IMR-90 (cell line): ENCODE data around the gene SF3B5. TPM values are rescaled to one million over a fixed set of nuclear protein-coding genes. Genes with fewer than 3 reads are reported as not detected.

Experiments
- ATAC-seq: fragments of 200-7000 bp; cut with Tn5 transposase; 2 replicates; pipeline ENCODE4 v1.9.1; 2020; ENCODE audit warnings: low read depth, mild to moderate bottlenecking, moderate library complexity
- BruUV-seq: library from RNA; stranded (reverse); fragments of 400-500 nt; replicated peaks from 2 replicates; lab custom pipeline; 2021; lab: Mats Ljungman, UMichigan
- CTCF ChIA-PET: fragments of 300-600 bp; formaldehyde crosslinking; extraction: SDS; loops from one replicate; lab custom pipeline; 2021; ENCODE audit warnings: antibody characterized with exemption; lab: Yijun Ruan, JAX
- POLR2A ChIA-PET: fragments of 300-600 bp; sonication (Branson Sonifier 250); formaldehyde crosslinking; loops from one replicate; lab custom pipeline; 2022; ENCODE audit warnings: antibody characterized with exemption; ENCODE audit not compliant: unreplicated experiment; lab: Charles Lee
- DNase-seq: peaks from one replicate; pipeline ENCODE4 v3.0.0; 2013
- H2AFZ ChIP-seq: replicated peaks from 2 replicates; pipeline ENCODE3; 2013; ENCODE audit warnings: low read length, mild to moderate bottlenecking; ENCODE audit not compliant: poor library complexity
- H2AK5ac ChIP-seq: 2 replicates; pipeline ENCODE4 v1.6.1; 2013; ENCODE audit warnings: low read depth, low read length, inconsistent platforms
- H2AK9ac ChIP-seq: replicated peaks from 2 replicates; pipeline ENCODE3; 2013; ENCODE audit warnings: mild to moderate bottlenecking, low read depth, low read length, moderate library complexity; ENCODE audit not compliant: poor library complexity
- H2BK120ac ChIP-seq: 2 replicates; pipeline ENCODE4 v1.6.1; 2013; ENCODE audit warnings: low read depth, low read length, inconsistent platforms
- H2BK15ac ChIP-seq: 3 replicates; pipeline ENCODE4 v1.6.1; 2013; ENCODE audit warnings: low read depth, low read length, inconsistent platforms
- H2BK20ac ChIP-seq: 2 replicates; pipeline ENCODE4 v1.6.1; 2013; ENCODE audit warnings: low read depth, mild to moderate bottlenecking, inconsistent platforms, low read length, moderate library complexity
- H2BK5ac ChIP-seq: 2 replicates; pipeline ENCODE4 v1.6.1; 2013; ENCODE audit warnings: mild to moderate bottlenecking, low read depth, low read length, inconsistent platforms; ENCODE audit not compliant: poor library complexity, severe bottlenecking
- H3K14ac ChIP-seq: replicated peaks from 2 replicates; pipeline ENCODE4 v1.6.1; 2013; ENCODE audit warnings: low read depth, low read length, inconsistent platforms
- H3K18ac ChIP-seq: 2 replicates; pipeline ENCODE4 v1.6.1; 2013; ENCODE audit warnings: low read depth, low read length, control low read depth
- H3K23ac ChIP-seq: 2 replicates; pipeline ENCODE4 v1.6.1; 2013; ENCODE audit warnings: low read depth, low read length, inconsistent platforms
- H3K27ac ChIP-seq: 2 replicates; pipeline ENCODE4 v1.5.1; 2013; ENCODE audit warnings: mild to moderate bottlenecking, control low read depth, low read length; ENCODE audit not compliant: insufficient read depth
- H3K27me3 ChIP-seq: 2 replicates; pipeline ENCODE4 v1.6.1; 2013; ENCODE audit warnings: low read length; ENCODE audit not compliant: control insufficient read depth, insufficient read depth
- H3K36me3 ChIP-seq: 2 replicates; pipeline ENCODE4 v1.6.1; 2013; ENCODE audit warnings: low read length, mixed read lengths; ENCODE audit not compliant: control insufficient read depth, insufficient read depth
- H3K4ac ChIP-seq: 2 replicates; pipeline ENCODE4 v1.6.1; 2013; ENCODE audit warnings: low read depth, low read length, inconsistent platforms
- H3K4me1 ChIP-seq: 2 replicates; pipeline ENCODE4 v1.6.1; 2013; ENCODE audit warnings: low read length, mixed read lengths; ENCODE audit not compliant: control insufficient read depth, insufficient read depth
- H3K4me2 ChIP-seq: 2 replicates; pipeline ENCODE4 v1.6.1; 2013; ENCODE audit warnings: low read depth, mild to moderate bottlenecking, control low read depth, low read length, moderate library complexity
- H3K4me3 ChIP-seq: 2 replicates; pipeline ENCODE4 v1.5.1; 2013; ENCODE audit warnings: low read depth, mild to moderate bottlenecking, control low read depth, low read length, moderate library complexity; ENCODE audit not compliant: insufficient read depth
- H3K56ac ChIP-seq: 2 replicates; pipeline ENCODE4 v1.6.1; 2013; ENCODE audit warnings: low read length, inconsistent platforms; ENCODE audit not compliant: insufficient read depth; ENCODE audit errors: extremely low read depth
- H3K79me1 ChIP-seq, 2 experiments: 2 replicates each; pipeline ENCODE4 v1.6.1; 2013; ENCODE audit warnings: low read length in 2 of 2, inconsistent platforms in 1 of 2, low read depth in 1 of 2
- H3K9ac ChIP-seq: 2 replicates; pipeline ENCODE4 v1.6.1; 2013; ENCODE audit warnings: low read depth, low read length, control low read depth
- H3K9me1 ChIP-seq: 2 replicates; pipeline ENCODE4 v1.6.1; 2013; ENCODE audit warnings: low read length, inconsistent platforms; ENCODE audit not compliant: insufficient read depth
- H3K9me3 ChIP-seq: 2 replicates; pipeline ENCODE4 v1.6.1; 2013; ENCODE audit warnings: low read length; ENCODE audit not compliant: control insufficient read depth, insufficient read depth
- H4K20me1 ChIP-seq: 2 replicates; pipeline ENCODE4 v1.6.1; 2013; ENCODE audit warnings: low read length, inconsistent platforms; ENCODE audit not compliant: insufficient read depth
- H4K5ac ChIP-seq: 2 replicates; pipeline ENCODE4 v1.6.1; 2013; ENCODE audit warnings: mild to moderate bottlenecking, low read depth, low read length, control low read depth
- H4K8ac ChIP-seq, 2 experiments: 2 replicates each; pipeline ENCODE4 v1.6.1; 2013; ENCODE audit warnings: low read depth in 2 of 2, low read length in 2 of 2, control low read depth in 1 of 2, inconsistent platforms in 1 of 2
- H4K91ac ChIP-seq: 2 replicates; pipeline ENCODE4 v1.6.1; 2013; ENCODE audit warnings: low read depth, low read length, inconsistent platforms; ENCODE audit not compliant: insufficient read depth
- BHLHE40 ChIP-seq: fragments of 150-350 bp; IDR thresholded peaks from 2 replicates; pipeline ENCODE4 v1.6.1; 2016; ENCODE audit warnings: mild to moderate bottlenecking, low read depth, low read length
- CEBPB ChIP-seq: IDR thresholded peaks from 2 replicates; pipeline ENCODE4 v1.6.1; 2012; ENCODE audit warnings: low read depth, low read length, improper control_type of control experiment
- CHD1 ChIP-seq: IDR thresholded peaks from 2 replicates; pipeline ENCODE4 v1.6.1; 2012; ENCODE audit warnings: low read depth, low read length, improper control_type of control experiment
- CTCF ChIP-seq: conservative IDR thresholded peaks from 2 replicates; pipeline ENCODE4 v1.5.1; 2012; ENCODE audit warnings: mild to moderate bottlenecking, low read depth, low read length, improper control_type of control experiment
- FOS ChIP-seq: fragments of 150-350 bp; IDR thresholded peaks from 2 replicates; pipeline ENCODE4 v1.6.1; 2016; ENCODE audit warnings: low read depth, low read length
- MAFK ChIP-seq: IDR thresholded peaks from 2 replicates; pipeline ENCODE4 v1.6.1; 2012; ENCODE audit warnings: low read depth, low read length, improper control_type of control experiment
- MAZ ChIP-seq: IDR thresholded peaks from 2 replicates; pipeline ENCODE4 v1.6.1; 2012; ENCODE audit warnings: low read depth, mild to moderate bottlenecking, low read length, improper control_type of control experiment, moderate library complexity, borderline replicate concordance
- MXI1 ChIP-seq: IDR thresholded peaks from 2 replicates; pipeline ENCODE4 v1.6.1; 2012; ENCODE audit warnings: low read depth, mild to moderate bottlenecking, low read length, moderate library complexity, borderline replicate concordance
- NFE2L2 ChIP-seq: fragments of 150-350 bp; IDR thresholded peaks from 2 replicates; pipeline ENCODE4 v1.6.1; 2016; ENCODE audit warnings: low read depth, mild to moderate bottlenecking, low read length
- POLR2A ChIP-seq: IDR thresholded peaks from 2 replicates; pipeline ENCODE4 v1.6.1; 2012; ENCODE audit warnings: mild to moderate bottlenecking, low read depth, low read length
- RAD21 ChIP-seq: IDR thresholded peaks from 2 replicates; pipeline ENCODE4 v1.6.1; 2012; ENCODE audit warnings: low read length, improper control_type of control experiment
- RCOR1 ChIP-seq: IDR thresholded peaks from 2 replicates; pipeline ENCODE4 v1.6.1; 2012; ENCODE audit warnings: mild to moderate bottlenecking, low read length, improper control_type of control experiment; ENCODE audit not compliant: insufficient replicate concordance
- RFX5 ChIP-seq: IDR thresholded peaks from 2 replicates; pipeline ENCODE4 v1.8.0; 2012; ENCODE audit warnings: low read depth, mild to moderate bottlenecking, low read length, moderate library complexity
- SMC3 ChIP-seq: fragments of 150-350 bp; IDR thresholded peaks from 2 replicates; pipeline ENCODE4 v1.6.1; 2016; ENCODE audit warnings: low read depth, mild to moderate bottlenecking, antibody characterized with exemption, low read length, moderate library complexity
- USF2 ChIP-seq: fragments of 150-350 bp; IDR thresholded peaks from 2 replicates; pipeline ENCODE4 v1.6.1; 2017; ENCODE audit warnings: mild to moderate bottlenecking, antibody characterized with exemption, low read length, low read depth
- WGBS, 2 experiments: methylation state at CpG; one replicate each; pipeline versions ENCODE4 v1.1.5 to v1.1.7; 2013; ENCODE audit warnings: missing lambda C conversion rate in 2 of 2; ENCODE audit not compliant: insufficient read length in 1 of 2; ENCODE audit errors: extremely low coverage in 2 of 2; 5-methylcytosine and 5-hydroxymethylcytosine counted together
- dilution Hi-C: fragments of 300-500 bp; cut with HindIII; formaldehyde crosslinking; loops from one replicate; pipeline ENCODE4 v1.14.3; 2018; ENCODE audit warnings: low sequenced_read_pairs; ENCODE audit not compliant: unreplicated experiment
- in situ Hi-C: fragments of 300-500 bp; cut with MboI; formaldehyde crosslinking; loops from 3 replicates; pipeline ENCODE4 v1.14.3; 2019; ENCODE audit warnings: low sequenced_read_pairs, inconsistent platforms, mixed read lengths
- intact Hi-C: fragments of 100-400 bp; cut with micrococcal nuclease; formaldehyde crosslinking; loops from 2 replicates; pipeline ENCODE4 v1.10.0; 2022
- polyA plus RNA-seq, 3 experiments: library from polyadenylated mRNA; depleted of rRNA; stranded (reverse); fragments of >200 nt; gene quantifications; 2 replicates each; pipeline ENCODE4 v1.2.3, GENCODE V29; 2012; ENCODE audit warnings: low replicate concordance in 1 of 3
- total RNA-seq: library from RNA; depleted of rRNA; stranded (reverse); fragments of >200 nt; gene quantifications from 2 replicates; pipeline ENCODE4 v1.2.3, GENCODE V29; 2012
- TF ChIP-seq, protein P1 (sequence below): fragments of 150-350 bp; IDR thresholded peaks from 2 replicates; pipeline ENCODE4 v1.6.1; 2016; ENCODE audit warnings: low read depth, mild to moderate bottlenecking, low read length, moderate library complexity, borderline replicate concordance

Gene SF3B5
- total and polyA plus RNA-seq, 2 of the 4 experiments (the other 2 are of a cell fraction): 227 to 333 TPM

DNA sequence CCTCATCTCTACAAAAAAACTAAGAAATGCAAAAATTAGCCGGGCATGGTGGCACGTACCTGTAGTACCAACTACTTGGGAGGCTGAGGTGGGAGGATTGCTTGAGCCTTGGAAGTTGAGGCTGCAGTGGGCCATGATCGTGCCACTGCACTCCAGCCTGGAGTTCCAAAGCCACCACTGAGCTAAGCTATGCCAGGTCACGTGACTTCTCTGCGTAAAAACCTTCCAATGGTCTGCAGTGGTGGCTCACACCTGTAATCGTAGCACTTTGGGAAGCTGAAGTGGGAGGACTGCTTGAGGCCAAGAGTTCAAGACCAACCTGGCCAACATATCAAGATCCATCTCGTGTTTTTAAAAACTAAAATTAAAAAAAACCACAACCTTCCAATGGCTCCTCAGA, 1.7 kb downstream of the SF3B5 start:
- Histone ChIP-seq H2BK5ac (no peak overlapping the region), H3K23ac (no peak overlapping the region), H3K9me3 (no peaks in the 10 kb centered on the region), H2BK20ac (no peak overlapping the region), H3K18ac (no peak overlapping the region), H3K4me1 (peaks cover 5% of the 10 kb centered on the region), H2AFZ (no peak overlapping the region), H3K9me1 (peaks cover 8% of the 10 kb centered on the region), H3K27me3 (no peaks in the 10 kb centered on the region), H3K4ac (no peak overlapping the region), H2BK15ac (no peak overlapping the region), H3K27ac (no peak overlapping the region), H3K14ac (no peak overlapping the region), H2BK120ac (no peak overlapping the region), H2AK9ac (no peak overlapping the region), H3K36me3 (no peaks in the 10 kb centered on the region), H4K91ac (no peak overlapping the region), H3K56ac (no peak overlapping the region), H3K4me2 (no peak overlapping the region), H4K20me1 (no peaks in the 10 kb centered on the region; the same call in 1 of the 2 replicates), H2AK5ac (no peak overlapping the region), H3K9ac (no peak overlapping the region), H3K79me1 (peaks cover 12 to 21% of the 10 kb centered on the region in 2 experiments), H4K5ac (no peak overlapping the region), H4K8ac (no peak overlapping the region), H3K4me3 (no peak overlapping the region)
- ChIA-PET POLR2A (no interaction called here), CTCF (no interaction called here)
- intact Hi-C loops (no loop called here), dilution Hi-C loops (no loop called here), in situ Hi-C loops (no loop called here)
- WGBS, 2 experiments: 100% methylated on average over 1 of the region's 7 CpGs; no CpG with 5 or more reads in 1 of the 2 experiments
- ATAC-seq (no peak), DNase-seq (no peak)
- TF ChIP-seq CEBPB (no peak), FOS (no peak), RAD21 (no peak), CHD1 (no peak), CTCF (no peak), NFE2L2 (no peak), MXI1 (no peak), MAZ (no peak), BHLHE40 (no peak), POLR2A (no peak), RCOR1 (no peak), RFX5 (no peak), USF2 (no peak), SMC3 (no peak), MAFK (no peak)
- TF ChIP-seq, protein P1, sequence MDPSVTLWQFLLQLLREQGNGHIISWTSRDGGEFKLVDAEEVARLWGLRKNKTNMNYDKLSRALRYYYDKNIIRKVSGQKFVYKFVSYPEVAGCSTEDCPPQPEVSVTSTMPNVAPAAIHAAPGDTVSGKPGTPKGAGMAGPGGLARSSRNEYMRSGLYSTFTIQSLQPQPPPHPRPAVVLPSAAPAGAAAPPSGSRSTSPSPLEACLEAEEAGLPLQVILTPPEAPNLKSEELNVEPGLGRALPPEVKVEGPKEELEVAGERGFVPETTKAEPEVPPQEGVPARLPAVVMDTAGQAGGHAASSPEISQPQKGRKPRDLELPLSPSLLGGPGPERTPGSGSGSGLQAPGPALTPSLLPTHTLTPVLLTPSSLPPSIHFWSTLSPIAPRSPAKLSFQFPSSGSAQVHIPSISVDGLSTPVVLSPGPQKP: no peak
- no TSS peak for BruUV-seq
